ENCODE data around the gene XXYLT1.
"Not testable (repeated sequence)": the region's sequence is repeated elsewhere in the genome, so short reads cannot be mapped to it uniquely, and the experiment has no call there.

The XXYLT1 gene

GRCh38 chr3:195107031-195107430, 163.9 kb downstream of the XXYLT1 start:
- not testable (repeated sequence) for DNase-seq

- DNase-seq: no peak
Measured at GRCh38 chr3:195106418-195106906, 164.5 kb downstream of the XXYLT1 start.

GRCh38 chr3:195105841-195106417, 165.0 kb downstream of the XXYLT1 start:
- no peak for DNase-seq

- no peak for DNase-seq
Measured at GRCh38 chr3:195105389-195105788, 165.6 kb downstream of the XXYLT1 start.

- no peak for DNase-seq
Measured at GRCh38 chr3:195104340-195104739, 166.6 kb downstream of the XXYLT1 start.

GRCh38 chr3:195103623-195104022, 167.3 kb downstream of the XXYLT1 start:
- DNase-seq: no peak

GRCh38 chr3:195102609-195103467, 168.1 kb downstream of the XXYLT1 start:
- DNase-seq: no peak

GRCh38 chr3:195101927-195102608, 168.9 kb downstream of the XXYLT1 start:
- DNase-seq: no peak

GRCh38 chr3:195101001-195101583, 169.9 kb downstream of the XXYLT1 start:
- DNase-seq: no peak

- no peak for DNase-seq
Measured at GRCh38 chr3:195099951-195100785, 170.8 kb downstream of the XXYLT1 start.

GRCh38 chr3:195098741-195099525, 172.0 kb downstream of the XXYLT1 start:
- no peak for DNase-seq

GRCh38 chr3:195097331-195098255, 173.4 kb downstream of the XXYLT1 start:
- no peak for DNase-seq

- DNase-seq: no peak
Measured at GRCh38 chr3:195096484-195097330, 174.3 kb downstream of the XXYLT1 start.

GRCh38 chr3:195096053-195096452, 174.9 kb downstream of the XXYLT1 start:
- DNase-seq: no peak

- no peak for DNase-seq
Measured at GRCh38 chr3:195095704-195096036, 175.3 kb downstream of the XXYLT1 start.

- DNase-seq: no peak
Measured at GRCh38 chr3:195095035-195095703, 175.8 kb downstream of the XXYLT1 start.

GRCh38 chr3:195094191-195094921, 176.6 kb downstream of the XXYLT1 start:
- no peak for DNase-seq

- DNase-seq: no peak
Measured at GRCh38 chr3:195093731-195094130, 177.2 kb downstream of the XXYLT1 start.
